Transverse colon (tissue), 4 donors: ENCODE data around the gene UAP1L1.
A peak's percentile ranks its signal among the peaks of the same experiment; 100 is the strongest.

Experiments
- EP300 ChIP-seq: sonication (generic); formaldehyde crosslinking; IDR thresholded peaks from one replicate; pipeline ENCODE4 v1.6.1; 2017; ENCODE audit warnings: antibody characterized with exemption, low read depth
- POLR2A ChIP-seq: fragments of 450-650 bp; IDR thresholded peaks from one replicate; pipeline ENCODE4 v1.6.1; 2016; ENCODE audit warnings: antibody characterized with exemption, mild to moderate bottlenecking, moderate library complexity
- POLR2AphosphoS5 ChIP-seq, 3 donors: sonication (generic); formaldehyde crosslinking; IDR thresholded peaks; one replicate each; pipeline ENCODE4 v1.6.1; 2016; ENCODE audit warnings: antibody characterized with exemption in 3 of 3
- TF ChIP-seq, protein P1 (sequence below), 5 experiments: fragments of 200-600 bp in 3 of 5; fragments of 450-650 bp in 2 of 5; sonication (generic) in 3 of 5; IDR thresholded peaks; 1 replicate in 2 of 5; 2 replicates in 3 of 5; pipeline ENCODE4 v1.5.1; 2016 to 2017; ENCODE audit warnings: antibody characterized with exemption in 5 of 5, inconsistent platforms in 3 of 5, mild to moderate bottlenecking in 2 of 5, moderate library complexity in 1 of 5

DNA sequence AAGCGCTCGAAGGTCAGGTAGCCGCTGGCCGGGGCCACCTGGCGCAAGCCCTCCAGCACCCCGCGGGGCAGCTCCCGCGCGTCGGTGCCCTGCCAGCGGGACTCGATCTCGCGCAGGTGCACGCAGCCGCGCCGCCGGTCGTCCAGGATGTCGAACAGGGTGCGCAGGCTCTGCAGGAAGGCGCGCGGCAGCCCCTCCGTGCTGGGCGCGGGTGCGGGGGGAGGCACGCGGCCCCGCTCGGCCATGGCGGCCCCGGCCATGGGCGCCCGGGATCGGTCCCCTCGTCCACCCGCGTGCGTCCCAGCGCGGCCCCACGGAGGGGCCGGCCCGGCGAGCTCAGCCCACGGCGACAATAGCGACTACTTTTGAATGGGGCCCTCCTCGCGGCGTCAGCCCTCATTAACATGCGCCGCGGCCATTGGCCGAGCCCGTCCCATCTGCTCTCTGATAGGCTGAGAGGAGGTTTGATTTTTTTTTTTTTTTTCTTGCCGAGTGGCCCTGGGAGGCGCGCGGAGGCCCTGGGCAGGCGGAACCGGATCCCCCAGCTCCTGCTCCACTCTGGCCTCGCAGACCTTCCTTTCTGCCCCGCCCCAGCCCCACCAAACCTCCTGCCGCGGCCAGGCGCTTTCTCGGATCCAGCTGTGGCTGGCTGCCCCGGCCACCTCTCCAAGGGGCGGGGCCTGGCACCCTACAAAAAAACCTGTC, 7.0 kb upstream of the UAP1L1 start, which contains the start of gene SAPCD2:
- TF ChIP-seq, protein P1, sequence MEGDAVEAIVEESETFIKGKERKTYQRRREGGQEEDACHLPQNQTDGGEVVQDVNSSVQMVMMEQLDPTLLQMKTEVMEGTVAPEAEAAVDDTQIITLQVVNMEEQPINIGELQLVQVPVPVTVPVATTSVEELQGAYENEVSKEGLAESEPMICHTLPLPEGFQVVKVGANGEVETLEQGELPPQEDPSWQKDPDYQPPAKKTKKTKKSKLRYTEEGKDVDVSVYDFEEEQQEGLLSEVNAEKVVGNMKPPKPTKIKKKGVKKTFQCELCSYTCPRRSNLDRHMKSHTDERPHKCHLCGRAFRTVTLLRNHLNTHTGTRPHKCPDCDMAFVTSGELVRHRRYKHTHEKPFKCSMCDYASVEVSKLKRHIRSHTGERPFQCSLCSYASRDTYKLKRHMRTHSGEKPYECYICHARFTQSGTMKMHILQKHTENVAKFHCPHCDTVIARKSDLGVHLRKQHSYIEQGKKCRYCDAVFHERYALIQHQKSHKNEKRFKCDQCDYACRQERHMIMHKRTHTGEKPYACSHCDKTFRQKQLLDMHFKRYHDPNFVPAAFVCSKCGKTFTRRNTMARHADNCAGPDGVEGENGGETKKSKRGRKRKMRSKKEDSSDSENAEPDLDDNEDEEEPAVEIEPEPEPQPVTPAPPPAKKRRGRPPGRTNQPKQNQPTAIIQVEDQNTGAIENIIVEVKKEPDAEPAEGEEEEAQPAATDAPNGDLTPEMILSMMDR (IDR thresholded peaks at IDR 0.05), result no peak
- TF ChIP-seq POLR2A (no peak), POLR2AphosphoS5 (IDR thresholded peaks at IDR 0.05) (peak in 1 of 3 donors; percentile 22), EP300 (no peak)
